Measurements from ENCODE around the gene ST7. TPM values are rescaled to one million over a fixed set of nuclear protein-coding genes. Genes with fewer than 3 reads are reported as not detected.

The ST7 gene
- total RNA-seq, 1 donor from 2014 or later, result 12.9 TPM

DNA sequence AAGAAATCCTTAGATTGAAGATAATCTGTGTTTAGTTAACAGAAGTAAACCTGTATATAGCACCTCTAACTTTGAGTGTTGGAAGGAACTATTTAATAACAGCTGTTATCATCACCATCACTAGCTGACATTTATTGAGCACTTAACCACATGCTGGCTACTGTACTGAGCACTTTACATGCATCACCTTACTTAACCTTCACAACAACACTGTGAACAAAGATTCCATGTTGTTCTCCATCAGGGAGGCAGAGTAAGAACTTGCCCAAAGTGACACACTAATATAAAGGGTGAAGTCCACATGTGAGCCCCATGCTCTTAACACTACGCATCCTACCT, 182.2 kb downstream of the ST7 start:
- FAIRE-seq (no peak), DNase-seq (ENCODE audit: low read depth) (no peak)
- Histone ChIP-seq H3K36me3 (ENCODE audit: control insufficient read depth, insufficient read depth, low read length) (peaks cover 2% of the 10 kb centered on the region), H3K27me3 (ENCODE audit: control insufficient read depth, insufficient read depth, low read length) (no peaks in the 10 kb centered on the region), H3K4me3 (ENCODE audit: low read depth, low read length) (no peak overlapping the region)
- TF ChIP-seq, protein P1, sequence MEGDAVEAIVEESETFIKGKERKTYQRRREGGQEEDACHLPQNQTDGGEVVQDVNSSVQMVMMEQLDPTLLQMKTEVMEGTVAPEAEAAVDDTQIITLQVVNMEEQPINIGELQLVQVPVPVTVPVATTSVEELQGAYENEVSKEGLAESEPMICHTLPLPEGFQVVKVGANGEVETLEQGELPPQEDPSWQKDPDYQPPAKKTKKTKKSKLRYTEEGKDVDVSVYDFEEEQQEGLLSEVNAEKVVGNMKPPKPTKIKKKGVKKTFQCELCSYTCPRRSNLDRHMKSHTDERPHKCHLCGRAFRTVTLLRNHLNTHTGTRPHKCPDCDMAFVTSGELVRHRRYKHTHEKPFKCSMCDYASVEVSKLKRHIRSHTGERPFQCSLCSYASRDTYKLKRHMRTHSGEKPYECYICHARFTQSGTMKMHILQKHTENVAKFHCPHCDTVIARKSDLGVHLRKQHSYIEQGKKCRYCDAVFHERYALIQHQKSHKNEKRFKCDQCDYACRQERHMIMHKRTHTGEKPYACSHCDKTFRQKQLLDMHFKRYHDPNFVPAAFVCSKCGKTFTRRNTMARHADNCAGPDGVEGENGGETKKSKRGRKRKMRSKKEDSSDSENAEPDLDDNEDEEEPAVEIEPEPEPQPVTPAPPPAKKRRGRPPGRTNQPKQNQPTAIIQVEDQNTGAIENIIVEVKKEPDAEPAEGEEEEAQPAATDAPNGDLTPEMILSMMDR (IDR thresholded peaks at IDR 0.05; ENCODE audit: insufficient read depth, low read length, severe bottlenecking), result no peak

DNA sequence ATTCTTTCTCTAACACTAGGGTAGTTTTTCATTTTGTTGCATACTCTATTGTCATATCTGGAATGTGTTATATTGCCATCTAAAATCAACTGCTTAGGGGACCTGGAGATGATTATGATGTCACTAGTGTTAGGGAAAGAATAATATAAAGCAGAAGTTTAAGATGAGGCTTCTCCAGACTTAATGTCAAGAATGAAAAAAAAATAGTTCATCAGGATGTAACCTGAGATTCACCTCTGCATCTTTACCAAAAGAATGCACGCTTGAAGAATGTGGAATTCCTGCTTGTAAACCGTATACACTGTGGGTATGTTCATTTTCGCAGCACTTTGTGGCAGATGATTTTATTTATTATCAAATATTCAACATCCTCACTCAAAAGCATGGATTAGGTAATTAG, 184.6 kb downstream of the ST7 start:
- no peaks in the 10 kb centered on the region for H3K27me3 ChIP-seq (ENCODE audit: control insufficient read depth, insufficient read depth, low read length)
- no peak for FAIRE-seq
- peaks cover 2% of the 10 kb centered on the region for H3K36me3 ChIP-seq (ENCODE audit: control insufficient read depth, insufficient read depth, low read length)
- no peak overlapping the region for H3K4me3 ChIP-seq (ENCODE audit: low read depth, low read length)
- no peak for DNase-seq (ENCODE audit: low read depth)
- TF ChIP-seq, protein P1 (IDR thresholded peaks at IDR 0.05; ENCODE audit: insufficient read depth, low read length, severe bottlenecking), result no peak

DNA sequence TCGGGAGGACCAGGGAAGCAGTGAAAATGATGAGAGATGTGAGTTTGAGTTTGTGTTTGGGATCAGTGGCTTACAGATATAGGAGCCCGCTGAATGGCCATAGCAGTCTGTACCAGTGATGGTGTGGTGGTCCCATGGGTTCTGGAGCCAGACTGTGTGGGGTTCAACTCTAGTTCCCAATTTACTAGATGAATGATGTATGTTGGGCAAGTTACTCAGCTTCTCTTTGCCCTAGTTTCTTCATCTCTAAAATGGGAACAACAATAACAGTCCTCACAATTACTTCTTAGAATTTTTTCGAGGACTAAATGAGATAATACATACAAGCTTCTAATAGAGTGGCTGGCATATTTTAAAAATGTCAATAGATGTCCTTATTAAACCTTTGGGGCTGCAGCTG, 185.2 kb downstream of the ST7 start:
- TF ChIP-seq, protein P1 (IDR thresholded peaks at IDR 0.05; ENCODE audit: insufficient read depth, low read length, severe bottlenecking), result no peak
- Histone ChIP-seq H3K4me3 (ENCODE audit: low read depth, low read length) (no peak overlapping the region), H3K27me3 (ENCODE audit: control insufficient read depth, insufficient read depth, low read length) (no peaks in the 10 kb centered on the region), H3K36me3 (ENCODE audit: control insufficient read depth, insufficient read depth, low read length) (peaks cover 2% of the 10 kb centered on the region)
- DNase-seq (ENCODE audit: low read depth), result no peak
- FAIRE-seq, result no peak

DNA sequence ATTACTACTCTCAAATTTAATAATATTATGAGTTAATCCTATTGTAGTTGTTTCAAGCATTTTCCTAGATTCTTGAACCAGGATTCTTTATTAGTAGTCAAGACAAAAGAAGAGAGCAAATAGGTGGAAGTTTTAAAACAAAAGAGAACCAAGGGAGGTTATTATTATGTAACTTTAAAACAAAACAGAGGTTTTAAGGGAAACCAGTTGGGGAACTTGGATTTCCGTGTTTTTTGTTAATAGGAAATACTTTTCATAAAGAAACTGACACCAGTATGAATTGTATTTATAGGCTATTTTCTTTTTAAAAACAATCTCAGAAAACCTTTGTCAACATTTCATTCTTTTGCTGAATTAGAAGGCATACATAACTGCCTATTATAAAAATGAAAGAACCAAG, 185.7 kb downstream of the ST7 start:
- no peaks in the 10 kb centered on the region for H3K27me3 ChIP-seq (ENCODE audit: control insufficient read depth, insufficient read depth, low read length)
- DNase-seq (ENCODE audit: low read depth) (no peak), FAIRE-seq (no peak)
- H3K36me3 ChIP-seq (ENCODE audit: control insufficient read depth, insufficient read depth, low read length), result peaks cover 2% of the 10 kb centered on the region
- no peak overlapping the region for H3K4me3 ChIP-seq (ENCODE audit: low read depth, low read length)
- TF ChIP-seq, protein P1 (IDR thresholded peaks at IDR 0.05; ENCODE audit: insufficient read depth, low read length, severe bottlenecking), result no peak

DNA sequence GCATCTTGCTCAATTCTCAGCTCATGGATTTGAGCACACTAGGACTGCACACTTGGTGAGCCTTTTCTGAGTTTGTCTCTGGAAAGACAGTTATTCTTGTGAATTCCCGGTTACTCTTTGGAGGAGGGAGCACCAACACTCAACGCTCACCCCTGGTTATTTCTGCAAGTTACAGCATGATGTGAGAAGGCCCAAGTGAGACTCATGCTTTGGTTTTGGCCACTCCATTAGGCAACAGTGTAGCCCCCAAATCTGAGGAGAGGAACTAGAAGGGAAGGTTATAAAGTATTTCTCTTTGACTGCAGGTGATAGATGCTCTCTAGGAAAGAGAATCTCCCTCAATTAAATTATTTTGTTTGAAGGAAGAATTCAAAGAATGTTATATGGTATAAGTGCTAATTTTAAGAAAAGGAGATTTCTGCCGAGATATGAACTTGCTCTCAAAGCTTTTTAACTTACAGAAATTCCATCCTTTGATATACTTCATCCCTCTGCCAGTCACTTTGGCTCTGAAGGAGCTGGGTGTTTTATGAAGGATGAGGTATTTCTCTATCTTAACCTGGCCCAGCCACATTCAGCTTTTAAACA, 186.2 kb downstream of the ST7 start:
- TF ChIP-seq, protein P1 (IDR thresholded peaks at IDR 0.05; ENCODE audit: insufficient read depth, low read length, severe bottlenecking), result no peak
- peaks cover 2% of the 10 kb centered on the region for H3K36me3 ChIP-seq (ENCODE audit: control insufficient read depth, insufficient read depth, low read length)
- FAIRE-seq, result no peak

DNA sequence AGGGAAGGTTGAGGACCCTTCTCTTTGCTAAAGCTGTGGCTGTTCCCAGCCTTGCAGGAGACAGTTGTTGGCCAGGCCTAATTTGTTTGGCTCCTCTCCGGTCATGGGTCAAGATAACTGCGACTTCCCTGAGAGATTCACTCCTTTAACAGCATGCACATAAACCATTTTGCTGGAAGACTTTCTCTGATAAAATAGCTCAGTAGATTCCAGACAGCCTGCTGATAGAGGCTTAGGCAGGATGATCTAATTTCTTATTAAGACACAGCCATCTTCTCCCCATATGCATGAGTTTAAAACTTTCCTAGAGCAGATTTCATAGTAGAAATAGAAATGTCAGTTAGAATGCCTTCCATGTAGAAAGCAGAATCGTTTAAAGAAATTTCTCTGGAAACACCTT, 187.6 kb downstream of the ST7 start:
- TF ChIP-seq, protein P1 (IDR thresholded peaks at IDR 0.05; ENCODE audit: insufficient read depth, low read length, severe bottlenecking), result no peak
- FAIRE-seq, result no peak
- no peak for DNase-seq (ENCODE audit: low read depth)
- H3K4me3 ChIP-seq (ENCODE audit: low read depth, low read length), result no peak overlapping the region
- H3K36me3 ChIP-seq (ENCODE audit: control insufficient read depth, insufficient read depth, low read length), result peaks cover 2% of the 10 kb centered on the region
- H3K27me3 ChIP-seq (ENCODE audit: control insufficient read depth, insufficient read depth, low read length), result no peaks in the 10 kb centered on the region

More for the DNA sequence above, 186.2 kb downstream of the ST7 start:
- no peak overlapping the region for H3K4me3 ChIP-seq (ENCODE audit: low read depth, low read length)
- H3K27me3 ChIP-seq (ENCODE audit: control insufficient read depth, insufficient read depth, low read length), result no peaks in the 10 kb centered on the region
- peak; percentile 26 for DNase-seq (ENCODE audit: low read depth)

Data from bronchial epithelial cell (primary cell).